ENCODE data around the gene CHFR. TPM values are rescaled to one million over a fixed set of nuclear protein-coding genes. Genes with fewer than 3 reads are reported as not detected.

Gene CHFR
- total and polyA plus RNA-seq, 4 donors: 7.0 to 23.4 (median 14.6) TPM

- no peak for TF ChIP-seq GABPA (IDR thresholded peaks at IDR 0.05 in 1 of 2, conservative IDR thresholded peaks at IDR 0.05 in 1 of 2)
- TF ChIP-seq TAF1 (conservative IDR thresholded peaks at IDR 0.05): no peak
- TF ChIP-seq NR2F2 (IDR thresholded peaks at IDR 0.05): no peak
- TF ChIP-seq FOXA1 (IDR thresholded peaks at IDR 0.05): no peak
These were observed 44.9 kb downstream of the CHFR start (continued) for GRCh38 chr12:132842449-132843045.

- no peak for DNase-seq (ENCODE audit: low spot score)
- H3K27me3 ChIP-seq (ENCODE audit: control insufficient read depth in 4 of 4, insufficient read depth in 4 of 4, low read length in 3 of 4): no peaks in the 10 kb centered on the region
- H3K9ac ChIP-seq (ENCODE audit: low read depth in 1 of 2, low read length in 2 of 2): no peak overlapping the region
- 98% methylated on average over 15 of the region's 15 CpGs for WGBS
- H3K4me3 ChIP-seq (ENCODE audit: low read depth in 1 of 3, low read length in 3 of 3): no peak overlapping the region
- no peak overlapping the region for H3K27ac ChIP-seq (ENCODE audit: low read depth in 1 of 2, low read length in 2 of 2)
- TF ChIP-seq ATF3 (IDR thresholded peaks at IDR 0.05) (no peak), FOXA1 (IDR thresholded peaks at IDR 0.05) (no peak), MAX (IDR thresholded peaks at IDR 0.05) (no peak), NR2F2 (IDR thresholded peaks at IDR 0.05) (no peak), HNF4A (conservative IDR thresholded peaks at IDR 0.05) (no peak), JUND (IDR thresholded peaks at IDR 0.05) (no peak), HNF4G (IDR thresholded peaks at IDR 0.05) (no peak), GABPA (IDR thresholded peaks at IDR 0.05 in 1 of 2, conservative IDR thresholded peaks at IDR 0.05 in 1 of 2) (no peak), FOXA2 (IDR thresholded peaks at IDR 0.05) (no peak), EGR1 (IDR thresholded peaks at IDR 0.05; ENCODE audit: low read depth in 2 of 2) (no peak), CTCF (IDR thresholded peaks at IDR 0.05; ENCODE audit: low read depth, low read length, missing input control) (no peak), YY1 (IDR thresholded peaks at IDR 0.05) (no peak), RAD21 (IDR thresholded peaks at IDR 0.05) (no peak), REST (IDR thresholded peaks at IDR 0.05) (no peak), TAF1 (conservative IDR thresholded peaks at IDR 0.05) (no peak), RXRA (IDR thresholded peaks at IDR 0.05) (no peak), ZBTB33 (IDR thresholded peaks at IDR 0.05) (no peak), SP1 (IDR thresholded peaks at IDR 0.05) (no peak)
- H3K36me3 ChIP-seq (ENCODE audit: control insufficient read depth in 4 of 4, insufficient read depth in 3 of 4, low read depth in 1 of 4, low read length in 3 of 4): peaks cover 13 to 52% (median 24%) of the 10 kb centered on the region in 4 donors
- H3K9me3 ChIP-seq (ENCODE audit: control insufficient read depth in 4 of 4, low read length in 3 of 4): no peaks in the 10 kb centered on the region
- no peaks in the 10 kb centered on the region for H3K4me1 ChIP-seq (ENCODE audit: control insufficient read depth in 4 of 4, insufficient read depth in 4 of 4, low read length in 3 of 4)
These were observed 46.3 kb downstream of the CHFR start for GRCh38 chr12:132841151-132841550.
